Stimulated activated CD8-positive, alpha-beta memory T cell treated with anti-CD3 and anti-CD28 coated beads, Interleukin-12 subunit alpha, Interleukin-12 subunit beta, amount 100 ng/mL, for 1 hour (primary cell): Measurements from ENCODE around the gene PAK6.

ENCODE experiments used
- DNase-seq: peaks from one replicate; pipeline ENCODE4 v3.0.0-alpha.2; 2020; ENCODE audit warnings: low read depth

The PAK6 gene

DNA sequence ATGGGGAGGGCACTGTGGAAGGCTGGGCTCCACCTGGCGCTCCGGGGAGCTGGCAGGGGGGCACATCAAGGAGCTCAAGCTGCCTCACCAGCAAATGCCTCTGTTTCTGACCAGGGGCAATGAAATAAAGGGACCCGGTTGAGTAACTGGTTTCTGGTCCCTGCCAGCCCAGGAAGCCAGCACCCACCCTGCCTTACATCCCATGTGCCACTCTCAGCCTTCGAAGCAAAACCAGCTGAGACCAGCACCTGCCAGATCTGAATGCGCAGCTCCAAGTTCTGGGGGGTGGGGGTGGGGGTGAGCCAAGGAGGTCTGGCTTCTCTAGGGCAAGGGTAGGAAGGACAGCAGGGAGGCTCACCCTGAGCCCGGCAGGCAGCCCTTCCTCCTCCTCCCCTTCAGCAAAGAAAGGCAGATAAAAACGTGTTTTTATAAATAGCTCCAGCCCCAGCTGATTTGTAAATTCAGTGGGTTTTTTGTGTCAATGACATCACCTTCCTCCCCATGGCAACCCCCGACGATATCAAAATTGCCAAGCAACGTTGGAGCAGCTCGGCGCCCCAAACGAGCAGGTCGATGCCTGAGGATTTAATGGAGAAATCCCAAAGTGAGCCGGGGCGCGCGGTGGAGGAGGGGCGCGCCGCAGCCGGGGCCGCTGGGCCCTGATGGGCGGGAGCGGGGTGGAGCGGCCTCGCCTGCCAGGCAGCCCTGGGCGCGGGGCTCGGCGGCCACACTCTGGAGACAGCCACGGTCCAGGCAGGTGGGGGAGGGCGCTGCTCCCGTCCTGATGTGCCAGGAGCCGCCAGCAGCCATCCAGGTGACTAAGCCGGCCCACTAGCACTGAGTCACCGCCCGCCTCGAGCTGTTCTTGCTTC lies at the start of gene PAK6:
TSS of gene PAK6 (plus strand) at position 532 of the 872 bp plus-strand sequence. CDS start 25,723 bp downstream, outside the sequence.
- DNase-seq = no peak

DNA sequence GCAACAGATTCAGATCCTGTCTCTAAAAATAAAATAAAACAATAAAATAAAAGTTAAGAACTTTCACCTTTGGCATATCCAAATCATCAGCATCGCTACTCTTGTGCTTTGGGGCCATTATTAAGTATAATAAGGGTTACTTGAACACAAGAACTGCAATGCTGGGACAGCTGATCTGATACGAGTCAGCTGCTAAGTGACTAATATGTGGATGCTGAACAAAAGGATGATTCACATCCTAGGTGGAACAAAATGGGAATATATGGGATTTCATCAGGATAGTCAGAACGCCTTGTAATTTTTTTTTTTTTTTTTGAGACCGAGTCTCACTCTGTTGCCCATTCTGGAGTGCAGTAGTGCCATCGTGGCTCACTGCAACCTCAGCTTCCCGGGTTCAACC lies 48.3 kb upstream of the PAK6 start:
- no peak for DNase-seq

GRCh38 chr15:40192942-40193341 lies 45.9 kb upstream of the PAK6 start:
- no peak for DNase-seq

GRCh38 chr15:40197434-40197833 lies 41.4 kb upstream of the PAK6 start:
- no peak for DNase-seq

GRCh38 chr15:40198355-40199085 lies 40.3 kb upstream of the PAK6 start:
- no peak for DNase-seq

DNA sequence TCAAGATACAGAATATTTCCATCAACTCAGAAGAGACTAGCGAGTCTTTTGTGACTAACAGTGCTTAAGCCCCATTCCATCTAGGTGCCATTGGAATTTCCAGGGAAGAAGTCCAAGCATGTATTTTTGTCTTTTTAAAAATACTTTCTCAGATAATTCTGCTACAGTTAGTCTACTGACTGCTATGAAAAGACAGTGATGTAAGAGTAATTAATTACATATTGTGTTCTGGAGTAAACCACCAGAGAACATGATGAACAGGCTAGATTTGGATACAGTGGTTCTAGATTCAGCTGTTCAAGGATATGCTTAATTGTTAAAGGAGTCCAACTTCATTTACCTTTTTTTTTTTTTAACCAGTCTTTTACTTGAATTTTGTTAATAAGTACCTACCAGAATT lies 34.8 kb upstream of the PAK6 start:
- DNase-seq = no peak

DNA sequence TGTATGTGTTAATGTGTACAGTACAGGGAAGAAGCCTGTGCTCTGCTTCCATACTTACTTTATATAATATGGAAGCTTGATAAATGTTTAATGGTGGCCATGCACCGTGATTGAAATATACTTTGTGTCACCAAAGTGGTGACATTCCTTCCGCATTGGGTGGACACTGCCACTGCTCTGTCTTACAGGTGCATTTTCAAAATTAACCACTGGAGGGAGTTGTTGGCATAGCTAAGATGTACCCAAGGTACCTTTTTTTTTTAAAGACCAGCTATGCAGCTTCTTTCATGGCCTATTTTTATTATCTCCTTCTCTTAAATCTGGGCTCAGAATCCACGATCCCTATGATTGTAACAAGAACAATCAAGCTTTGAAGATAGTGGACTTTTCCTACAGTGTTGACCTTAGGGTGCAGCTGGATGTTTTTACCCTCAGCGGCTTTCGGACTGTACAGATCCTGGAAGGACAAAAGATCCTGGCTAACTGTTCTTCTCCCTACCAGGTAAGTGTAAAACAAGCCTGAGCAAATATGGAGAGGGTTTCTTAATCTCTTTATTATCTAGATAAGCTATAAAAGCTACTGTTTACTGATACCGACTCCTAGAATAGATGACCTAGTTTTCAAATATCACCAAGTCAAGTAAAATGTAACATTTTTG lies 21.6 kb upstream of the PAK6 start:
- DNase-seq = peak; percentile 26

GRCh38 chr15:40219801-40220200 lies 19.1 kb upstream of the PAK6 start:
- no peak for DNase-seq

GRCh38 chr15:40222131-40222530 lies 16.7 kb upstream of the PAK6 start:
- no peak for DNase-seq

DNA sequence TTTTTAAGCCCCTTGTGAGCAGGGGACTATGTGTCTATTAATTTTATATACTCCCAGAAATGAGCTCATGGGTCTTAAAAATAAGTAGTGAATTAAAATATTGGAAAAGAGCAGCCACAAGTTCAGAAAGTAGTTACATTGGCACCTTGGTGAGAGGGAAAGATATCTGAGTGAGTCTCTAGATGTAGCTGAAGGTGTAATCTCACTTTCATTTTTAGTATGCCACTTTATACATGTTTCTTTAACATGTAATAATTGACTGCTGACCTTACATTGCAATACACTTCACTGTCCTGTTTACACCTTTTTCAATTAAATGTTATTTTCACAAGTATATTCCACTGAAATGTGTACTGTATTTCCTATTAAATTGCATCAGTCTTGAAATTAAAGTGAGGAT lies 12.1 kb upstream of the PAK6 start:
- no peak for DNase-seq

- DNase-seq = no peak
These were observed 9.5 kb upstream of the PAK6 start for GRCh38 chr15:40229316-40229715.

- no peak for DNase-seq
These were observed 8.9 kb upstream of the PAK6 start for GRCh38 chr15:40229956-40230355.

DNA sequence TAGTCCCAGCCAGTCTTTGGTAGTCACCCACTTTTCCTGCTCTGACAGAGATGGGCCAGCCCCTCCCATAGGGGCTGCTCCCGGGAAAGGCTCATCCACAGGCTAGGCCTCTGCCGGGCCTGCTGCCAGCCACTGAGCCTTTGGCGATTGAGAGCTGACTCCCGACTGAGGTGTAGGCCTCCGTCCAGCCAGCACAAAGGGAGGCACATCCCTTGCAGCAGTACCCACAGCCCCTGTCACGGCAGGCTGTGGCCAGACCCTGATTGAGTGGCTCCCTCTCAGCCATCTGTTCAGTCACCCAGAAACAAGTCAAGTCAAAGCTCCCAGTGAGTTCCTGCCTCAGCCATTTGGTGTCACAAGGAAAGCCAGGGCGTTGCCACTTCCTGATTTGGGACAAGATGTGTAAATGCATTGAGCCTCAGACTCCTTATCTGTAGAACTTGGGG lies 6.2 kb upstream of the PAK6 start:
- no peak for DNase-seq

- DNase-seq = no peak
These were observed 4.9 kb upstream of the PAK6 start for GRCh38 chr15:40233727-40234577.

- DNase-seq = no peak
These were observed 4.1 kb upstream of the PAK6 start for GRCh38 chr15:40234783-40235182.

GRCh38 chr15:40235201-40235885 lies 3.5 kb upstream of the PAK6 start:
- DNase-seq = no peak

GRCh38 chr15:40239404-40239692 lies 485 bp downstream of the PAK6 start:
- no peak for DNase-seq

DNA sequence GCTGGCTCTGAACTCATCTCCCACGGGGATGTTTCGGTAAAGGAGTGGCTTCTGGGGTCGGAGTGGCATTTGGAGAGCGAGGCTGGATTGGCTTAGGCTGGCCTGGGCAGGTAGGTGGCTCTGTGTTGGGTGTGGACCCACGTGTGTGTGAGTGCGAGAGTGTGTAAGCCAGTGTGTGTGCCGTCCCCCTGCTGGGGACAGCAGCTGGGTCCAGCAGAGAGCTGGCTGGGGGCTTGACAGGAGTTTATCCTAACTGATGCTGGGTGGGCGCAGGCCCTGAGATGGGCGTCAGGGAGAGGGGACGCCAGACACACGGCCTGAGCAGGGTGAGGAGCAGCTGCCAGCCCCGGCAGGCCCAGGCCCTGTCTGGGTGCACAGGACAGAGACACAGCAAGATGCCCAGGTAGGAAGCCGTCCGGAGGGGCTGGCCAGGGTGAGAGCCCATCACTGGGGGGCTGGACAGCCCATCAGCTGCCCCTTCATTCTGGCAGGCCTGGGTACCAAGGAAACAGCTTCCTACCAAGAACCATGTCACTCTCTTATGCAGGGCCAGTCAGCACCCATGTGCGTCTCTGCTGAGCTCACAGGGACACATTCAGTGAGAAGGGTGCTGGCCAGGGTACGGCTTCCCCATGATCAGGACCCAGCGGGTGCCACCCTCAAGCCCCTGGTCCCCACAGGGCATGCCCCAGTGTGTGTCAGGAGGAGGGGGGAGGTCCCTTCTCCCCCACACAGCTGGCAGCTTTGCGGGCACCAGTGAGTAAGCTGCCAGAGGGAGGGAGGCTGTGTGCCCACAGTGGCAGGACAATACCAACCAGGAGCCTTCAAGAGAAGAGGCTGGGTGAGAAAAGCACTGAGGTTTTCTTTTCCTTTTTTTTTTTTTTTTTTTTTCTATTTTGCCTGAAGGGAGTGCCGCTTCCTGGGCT lies 1.1 kb downstream of the PAK6 start:
- DNase-seq = no peak

DNA sequence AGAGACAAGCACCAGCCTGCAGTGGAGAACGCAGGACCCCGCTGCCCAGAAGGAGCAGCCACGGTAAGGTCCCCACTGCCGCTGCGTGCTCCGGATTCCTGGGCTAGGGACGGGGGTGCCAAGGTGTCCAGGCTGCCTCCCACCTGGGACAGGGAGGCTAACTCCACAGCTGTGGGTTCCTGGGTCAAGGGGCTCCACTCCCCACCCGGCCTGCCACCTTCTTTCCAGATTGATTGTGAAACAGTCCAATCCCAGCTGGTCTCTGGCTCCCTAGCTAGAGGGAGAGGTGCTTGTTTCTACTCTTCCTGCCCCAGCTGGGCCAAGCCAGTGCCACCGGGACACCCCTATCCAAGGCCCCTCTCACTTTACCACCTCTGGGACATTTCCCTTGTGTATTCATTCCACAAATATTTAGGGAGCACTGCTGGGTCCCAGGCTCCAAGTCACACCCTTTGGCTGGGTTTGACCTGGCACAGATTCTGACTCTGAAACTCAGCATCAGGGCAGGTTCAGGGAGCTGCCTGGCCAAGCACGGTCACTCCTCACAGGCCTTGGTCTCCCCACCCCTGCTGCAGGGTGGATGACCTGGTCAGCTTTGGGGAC lies 1.9 kb downstream of the PAK6 start:
- no peak for DNase-seq
